Astrocyte (in vitro differentiated cells and primary cell): ENCODE results near the gene PCNX4. TPM values are rescaled to one million over a fixed set of nuclear protein-coding genes. Genes with fewer than 3 reads are reported as not detected.
A peak's percentile ranks its signal among the peaks of the same experiment; 100 is the strongest.

Experiments used
- DNase-seq: peaks from one replicate; pipeline ENCODE4 v3.0.0-alpha.2; 2010; ENCODE audit warnings: low read depth
- FAIRE-seq: peaks from 2 replicates; lab custom pipeline; 2011; peaks lifted over from hg19 to GRCh38; lab: Jason Lieb, UNC
- H2AFZ ChIP-seq: 2 replicates; pipeline ENCODE4 v1.6.0; 2012; ENCODE audit warnings: low read depth, low read length, inconsistent platforms
- H3K27ac ChIP-seq: 2 replicates; pipeline ENCODE4 v1.5.1; 2011; ENCODE audit warnings: low read depth, low read length, inconsistent platforms
- H3K27me3 ChIP-seq: 2 replicates; pipeline ENCODE4 v1.6.0; 2011; ENCODE audit warnings: low read length, inconsistent platforms; ENCODE audit not compliant: insufficient read depth
- H3K36me3 ChIP-seq: 2 replicates; pipeline ENCODE4 v1.5.1; 2011; ENCODE audit warnings: low read length, inconsistent platforms; ENCODE audit not compliant: insufficient read depth
- H3K4me1 ChIP-seq: 2 replicates; pipeline ENCODE4 v1.5.1; 2011; ENCODE audit warnings: low read length, inconsistent platforms; ENCODE audit not compliant: insufficient read depth
- H3K4me2 ChIP-seq: 2 replicates; pipeline ENCODE4 v1.6.0; 2012; ENCODE audit warnings: low read length, inconsistent platforms
- H3K4me3 ChIP-seq: 2 replicates; pipeline ENCODE4 v1.5.1; 2011; ENCODE audit warnings: low read depth, mild to moderate bottlenecking, low read length, inconsistent platforms; ENCODE audit not compliant: insufficient read depth
- H3K79me2 ChIP-seq: 2 replicates; pipeline ENCODE4 v1.6.0; 2012; ENCODE audit warnings: mild to moderate bottlenecking, low read length, inconsistent platforms; ENCODE audit not compliant: insufficient read depth
- H3K9ac ChIP-seq: 2 replicates; pipeline ENCODE4 v1.6.0; 2012; ENCODE audit warnings: mild to moderate bottlenecking, low read length, inconsistent platforms
- H3K9me3 ChIP-seq: 2 replicates; pipeline ENCODE4 v1.5.1; 2012; ENCODE audit warnings: low read depth, mild to moderate bottlenecking, low read length, inconsistent platforms; ENCODE audit not compliant: insufficient read depth
- H4K20me1 ChIP-seq: 2 replicates; pipeline ENCODE4 v1.6.0; 2012; ENCODE audit warnings: low read length, inconsistent platforms; ENCODE audit not compliant: insufficient read depth
- H3K27ac Mint-ChIP-seq: one replicate; pipeline ENCODE4 v1.8.0; 2021; ENCODE audit warnings: mild to moderate bottlenecking, mixed read lengths; ENCODE audit not compliant: unreplicated experiment
- H3K27me3 Mint-ChIP-seq: one replicate; pipeline ENCODE4 v1.8.0; 2021; ENCODE audit warnings: low read depth, mixed read lengths; ENCODE audit not compliant: unreplicated experiment
- H3K36me3 Mint-ChIP-seq: one replicate; pipeline ENCODE4 v1.8.0; 2021; ENCODE audit warnings: low read depth, mixed read lengths; ENCODE audit not compliant: unreplicated experiment
- H3K4me1 Mint-ChIP-seq: one replicate; pipeline ENCODE4 v1.8.0; 2021; ENCODE audit warnings: low read depth, mixed read lengths; ENCODE audit not compliant: unreplicated experiment
- H3K4me3 Mint-ChIP-seq: one replicate; pipeline ENCODE4 v1.8.0; 2021; ENCODE audit warnings: mild to moderate bottlenecking, moderate library complexity, mixed read lengths; ENCODE audit not compliant: unreplicated experiment
- H3K9me3 Mint-ChIP-seq: one replicate; pipeline ENCODE4 v1.8.0; 2021; ENCODE audit warnings: mild to moderate bottlenecking, mixed read lengths; ENCODE audit not compliant: unreplicated experiment
- EZH2 ChIP-seq: IDR thresholded peaks from 2 replicates; pipeline ENCODE4 v1.6.1; 2012; ENCODE audit warnings: mild to moderate bottlenecking, low read length, inconsistent platforms; ENCODE audit not compliant: insufficient read depth
- total RNA-seq: library from RNA; stranded (reverse); gene quantifications from 2 replicates; pipeline ENCODE4 v1.2.1, GENCODE V29; 2021
- TF ChIP-seq, protein P1 (sequence below): IDR thresholded peaks from 2 replicates; pipeline ENCODE4 v1.5.1; 2011; ENCODE audit warnings: low read depth, mild to moderate bottlenecking, inconsistent platforms, low read length, moderate library complexity; ENCODE audit not compliant: insufficient read depth

PCNX4 gene
- total RNA-seq, 1 donor from 2014 or later, result 71.3 TPM

DNA sequence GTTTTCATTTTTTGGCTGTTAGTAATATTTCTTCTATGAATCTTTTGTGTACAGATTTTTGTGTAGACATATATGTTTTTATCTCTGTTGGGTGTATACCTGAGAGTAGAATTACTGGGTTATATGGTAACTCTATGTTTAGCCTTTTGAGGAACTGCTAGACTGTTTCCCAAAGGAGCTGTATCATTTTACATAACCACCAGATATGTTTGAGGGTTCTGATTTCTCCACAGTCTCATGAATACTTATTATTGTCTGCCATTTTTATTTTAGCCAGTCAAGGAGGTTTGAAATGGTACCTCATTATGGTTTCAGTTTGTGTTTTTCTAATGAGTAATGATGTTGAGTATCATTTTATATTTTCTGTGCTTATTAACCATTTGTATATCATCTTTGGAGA is 1.9 kb downstream of the PCNX4 start:
- peak overlapping the region; percentile 94 for H3K4me3 Mint-ChIP-seq
- H3K9me3 Mint-ChIP-seq, result no peaks in the 10 kb centered on the region
- H3K4me1 Mint-ChIP-seq, result peaks cover 19% of the 10 kb centered on the region
- Histone ChIP-seq H3K9me3 (no peaks in the 10 kb centered on the region), H4K20me1 (peaks cover 47% of the 10 kb centered on the region), H3K79me2 (peaks cover 67% of the 10 kb centered on the region), H3K4me2 (peak overlapping the region; percentile 92), H3K9ac (peak overlapping the region; percentile 98), H3K4me1 (peaks cover 23% of the 10 kb centered on the region), H2AFZ (no peak overlapping the region), H3K27ac (peak overlapping the region; percentile 98), H3K27me3 (no peaks in the 10 kb centered on the region), H3K4me3 (peak overlapping the region; percentile 98), H3K36me3 (peaks cover 3% of the 10 kb centered on the region)
- H3K27me3 Mint-ChIP-seq, result no peaks in the 10 kb centered on the region
- FAIRE-seq (no peak), DNase-seq (no peak)
- no peak for TF ChIP-seq EZH2
- TF ChIP-seq, protein P1, sequence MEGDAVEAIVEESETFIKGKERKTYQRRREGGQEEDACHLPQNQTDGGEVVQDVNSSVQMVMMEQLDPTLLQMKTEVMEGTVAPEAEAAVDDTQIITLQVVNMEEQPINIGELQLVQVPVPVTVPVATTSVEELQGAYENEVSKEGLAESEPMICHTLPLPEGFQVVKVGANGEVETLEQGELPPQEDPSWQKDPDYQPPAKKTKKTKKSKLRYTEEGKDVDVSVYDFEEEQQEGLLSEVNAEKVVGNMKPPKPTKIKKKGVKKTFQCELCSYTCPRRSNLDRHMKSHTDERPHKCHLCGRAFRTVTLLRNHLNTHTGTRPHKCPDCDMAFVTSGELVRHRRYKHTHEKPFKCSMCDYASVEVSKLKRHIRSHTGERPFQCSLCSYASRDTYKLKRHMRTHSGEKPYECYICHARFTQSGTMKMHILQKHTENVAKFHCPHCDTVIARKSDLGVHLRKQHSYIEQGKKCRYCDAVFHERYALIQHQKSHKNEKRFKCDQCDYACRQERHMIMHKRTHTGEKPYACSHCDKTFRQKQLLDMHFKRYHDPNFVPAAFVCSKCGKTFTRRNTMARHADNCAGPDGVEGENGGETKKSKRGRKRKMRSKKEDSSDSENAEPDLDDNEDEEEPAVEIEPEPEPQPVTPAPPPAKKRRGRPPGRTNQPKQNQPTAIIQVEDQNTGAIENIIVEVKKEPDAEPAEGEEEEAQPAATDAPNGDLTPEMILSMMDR, result no peak
- H3K36me3 Mint-ChIP-seq, result peaks cover 12% of the 10 kb centered on the region
- peak overlapping the region; percentile 90 for H3K27ac Mint-ChIP-seq

DNA sequence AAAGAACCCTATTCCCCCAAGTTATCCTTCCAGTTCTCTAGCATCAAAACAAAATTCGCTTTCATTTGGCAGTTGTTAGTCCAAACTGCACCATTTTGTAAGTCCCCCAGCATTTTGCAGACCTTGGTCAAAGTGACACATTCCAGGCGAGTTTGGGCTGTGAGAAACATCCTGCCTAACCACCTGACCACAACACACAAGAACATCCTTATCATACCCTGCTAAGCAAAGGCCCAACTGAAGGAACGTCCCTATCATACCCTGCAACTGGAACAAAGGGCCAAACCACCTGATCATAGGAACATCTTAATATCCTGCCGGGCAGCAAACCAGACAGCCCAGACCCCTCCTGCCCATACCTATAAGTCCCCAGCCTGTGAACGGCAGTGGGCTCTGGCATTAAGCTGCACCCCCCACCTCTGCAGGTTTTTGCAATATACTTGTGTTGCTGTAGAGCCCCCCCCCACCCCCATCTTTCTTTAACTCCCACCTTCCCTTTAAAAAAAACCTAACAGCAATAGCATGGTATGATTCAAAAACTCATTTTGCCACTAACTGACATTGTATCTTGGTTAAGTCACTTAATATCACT is 2.7 kb downstream of the PCNX4 start:
- Histone ChIP-seq H3K36me3 (peaks cover 3% of the 10 kb centered on the region), H3K4me3 (peak overlapping the region; percentile 98), H4K20me1 (peaks cover 47% of the 10 kb centered on the region), H3K9ac (peak overlapping the region; percentile 33), H3K27ac (peak overlapping the region; percentile 98), H3K9me3 (no peaks in the 10 kb centered on the region), H3K4me1 (peaks cover 23% of the 10 kb centered on the region), H3K27me3 (no peaks in the 10 kb centered on the region), H3K79me2 (peaks cover 74% of the 10 kb centered on the region), H2AFZ (no peak overlapping the region), H3K4me2 (peak overlapping the region; percentile 92)
- TF ChIP-seq EZH2, result no peak
- TF ChIP-seq, protein P1, result no peak
- Mint-ChIP-seq H3K27me3 (no peaks in the 10 kb centered on the region), H3K9me3 (no peaks in the 10 kb centered on the region), H3K36me3 (peaks cover 12% of the 10 kb centered on the region), H3K27ac (peak overlapping the region; percentile 84), H3K4me3 (peak overlapping the region; percentile 94), H3K4me1 (peaks cover 19% of the 10 kb centered on the region)
- DNase-seq (peak; percentile 84), FAIRE-seq (peak; percentile 29)

DNA sequence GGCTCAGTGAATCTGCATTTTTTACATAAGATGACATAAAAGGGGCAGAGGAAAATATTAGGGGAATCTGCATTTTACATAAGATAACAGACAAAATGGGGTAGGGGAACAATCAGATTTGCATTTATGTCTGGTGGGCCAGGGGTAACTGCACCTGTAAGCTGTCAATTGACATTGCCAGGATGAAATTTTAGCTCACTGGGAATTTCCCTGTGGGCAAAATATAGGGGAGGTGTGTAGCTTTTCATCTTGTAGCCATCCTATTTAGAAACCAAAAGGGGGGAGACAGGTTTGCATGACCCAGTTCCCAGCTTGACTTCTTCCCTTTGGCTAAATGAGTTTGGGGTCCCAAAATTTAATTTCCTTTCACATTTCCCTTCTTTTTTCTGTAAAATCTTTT is 3.5 kb downstream of the PCNX4 start:
- no peak overlapping the region for H2AFZ ChIP-seq
- Mint-ChIP-seq H3K36me3 (peaks cover 12% of the 10 kb centered on the region), H3K27me3 (no peaks in the 10 kb centered on the region), H3K4me3 (peak overlapping the region; percentile 94), H3K9me3 (no peaks in the 10 kb centered on the region), H3K4me1 (peaks cover 19% of the 10 kb centered on the region), H3K27ac (no peak overlapping the region)
- peak overlapping the region; percentile 9 for H3K27ac ChIP-seq
- peaks cover 82% of the 10 kb centered on the region for H3K79me2 ChIP-seq
- H3K27me3 ChIP-seq, result no peaks in the 10 kb centered on the region
- peaks cover 53% of the 10 kb centered on the region for H4K20me1 ChIP-seq
- H3K4me2 ChIP-seq, result peak overlapping the region; percentile 92
- no peak overlapping the region for H3K4me3 ChIP-seq
- peak overlapping the region; percentile 22 for H3K9ac ChIP-seq
- H3K4me1 ChIP-seq, result peaks cover 23% of the 10 kb centered on the region
- peaks cover 3% of the 10 kb centered on the region for H3K36me3 ChIP-seq
- DNase-seq, result no peak
- no peaks in the 10 kb centered on the region for H3K9me3 ChIP-seq
- no peak for FAIRE-seq
- TF ChIP-seq, protein P1, result no peak
- TF ChIP-seq EZH2, result no peak
